ENCODE data around the gene PPP1R14B. TPM values are rescaled to one million over a fixed set of nuclear protein-coding genes. Genes with fewer than 3 reads are reported as not detected.

PPP1R14B gene
- total and polyA plus RNA-seq, 2 of the 13 experiments (the other 11 are each of a cell fraction or from before 2014, with no cell fraction given): 110 to 148 TPM

GRCh38 chr11:64218628-64219353 is 28.0 kb downstream of the PPP1R14B start (continued):
- TF ChIP-seq PHF20 (CRISPR knock-in tag; IDR thresholded peaks at IDR 0.05) (no peak), ZNF136 (CRISPR knock-in tag; IDR thresholded peaks at IDR 0.05; ENCODE audit: low read depth) (no peak), ZSCAN29 (CRISPR knock-in tag; conservative IDR thresholded peaks at IDR 0.05) (no peak), MED1 (CRISPR knock-in tag; IDR thresholded peaks at IDR 0.05) (peak; percentile 26; the same call in 1 of the 2 replicates), KDM3A (CRISPR knock-in tag; IDR thresholded peaks at IDR 0.05; ENCODE audit: low read depth) (no peak), ZFP36 (IDR thresholded peaks at IDR 0.05; ENCODE audit: borderline replicate concordance, low read depth, low read length, partially characterized antibody) (peak; percentile 90), ZNF839 (CRISPR knock-in tag; IDR thresholded peaks at IDR 0.05; ENCODE audit: borderline replicate concordance) (no peak), GATA4 (IDR thresholded peaks at IDR 0.05; ENCODE audit: borderline replicate concordance, low read depth) (no peak), SKIL (CRISPR knock-in tag; IDR thresholded peaks at IDR 0.05; ENCODE audit: borderline replicate concordance) (no peak), GTF2F1 (IDR thresholded peaks at IDR 0.05; ENCODE audit: low read length) (no peak), HOXA5 (CRISPR knock-in tag; IDR thresholded peaks at IDR 0.05) (no peak), CCAR2 (optimal IDR thresholded peaks at IDR 0.05; ENCODE audit: low read depth, low read length) (no peak), JUND (CRISPR knock-in tag; IDR thresholded peaks at IDR 0.05) (no peak), ZKSCAN1 (IDR thresholded peaks at IDR 0.05; ENCODE audit: low read length) (no peak), DR1 (CRISPR knock-in tag; IDR thresholded peaks at IDR 0.05) (no peak), KMT2B (CRISPR knock-in tag; IDR thresholded peaks at IDR 0.05) (no peak), ZNF891 (CRISPR knock-in tag; IDR thresholded peaks at IDR 0.05) (no peak)
- TF ChIP-seq, protein P1, sequence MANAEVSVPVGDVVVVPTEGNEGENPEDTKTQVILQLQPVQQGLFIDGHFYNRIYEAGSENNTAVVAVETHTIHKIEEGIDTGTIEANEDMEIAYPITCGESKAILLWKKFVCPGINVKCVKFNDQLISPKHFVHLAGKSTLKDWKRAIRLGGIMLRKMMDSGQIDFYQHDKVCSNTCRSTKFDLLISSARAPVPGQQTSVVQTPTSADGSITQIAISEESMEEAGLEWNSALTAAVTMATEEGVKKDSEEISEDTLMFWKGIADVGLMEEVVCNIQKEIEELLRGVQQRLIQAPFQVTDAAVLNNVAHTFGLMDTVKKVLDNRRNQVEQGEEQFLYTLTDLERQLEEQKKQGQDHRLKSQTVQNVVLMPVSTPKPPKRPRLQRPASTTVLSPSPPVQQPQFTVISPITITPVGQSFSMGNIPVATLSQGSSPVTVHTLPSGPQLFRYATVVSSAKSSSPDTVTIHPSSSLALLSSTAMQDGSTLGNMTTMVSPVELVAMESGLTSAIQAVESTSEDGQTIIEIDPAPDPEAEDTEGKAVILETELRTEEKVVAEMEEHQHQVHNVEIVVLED (CRISPR knock-in tag; IDR thresholded peaks at IDR 0.05; ENCODE audit: borderline replicate concordance): no peak
- TF ChIP-seq, protein P2, sequence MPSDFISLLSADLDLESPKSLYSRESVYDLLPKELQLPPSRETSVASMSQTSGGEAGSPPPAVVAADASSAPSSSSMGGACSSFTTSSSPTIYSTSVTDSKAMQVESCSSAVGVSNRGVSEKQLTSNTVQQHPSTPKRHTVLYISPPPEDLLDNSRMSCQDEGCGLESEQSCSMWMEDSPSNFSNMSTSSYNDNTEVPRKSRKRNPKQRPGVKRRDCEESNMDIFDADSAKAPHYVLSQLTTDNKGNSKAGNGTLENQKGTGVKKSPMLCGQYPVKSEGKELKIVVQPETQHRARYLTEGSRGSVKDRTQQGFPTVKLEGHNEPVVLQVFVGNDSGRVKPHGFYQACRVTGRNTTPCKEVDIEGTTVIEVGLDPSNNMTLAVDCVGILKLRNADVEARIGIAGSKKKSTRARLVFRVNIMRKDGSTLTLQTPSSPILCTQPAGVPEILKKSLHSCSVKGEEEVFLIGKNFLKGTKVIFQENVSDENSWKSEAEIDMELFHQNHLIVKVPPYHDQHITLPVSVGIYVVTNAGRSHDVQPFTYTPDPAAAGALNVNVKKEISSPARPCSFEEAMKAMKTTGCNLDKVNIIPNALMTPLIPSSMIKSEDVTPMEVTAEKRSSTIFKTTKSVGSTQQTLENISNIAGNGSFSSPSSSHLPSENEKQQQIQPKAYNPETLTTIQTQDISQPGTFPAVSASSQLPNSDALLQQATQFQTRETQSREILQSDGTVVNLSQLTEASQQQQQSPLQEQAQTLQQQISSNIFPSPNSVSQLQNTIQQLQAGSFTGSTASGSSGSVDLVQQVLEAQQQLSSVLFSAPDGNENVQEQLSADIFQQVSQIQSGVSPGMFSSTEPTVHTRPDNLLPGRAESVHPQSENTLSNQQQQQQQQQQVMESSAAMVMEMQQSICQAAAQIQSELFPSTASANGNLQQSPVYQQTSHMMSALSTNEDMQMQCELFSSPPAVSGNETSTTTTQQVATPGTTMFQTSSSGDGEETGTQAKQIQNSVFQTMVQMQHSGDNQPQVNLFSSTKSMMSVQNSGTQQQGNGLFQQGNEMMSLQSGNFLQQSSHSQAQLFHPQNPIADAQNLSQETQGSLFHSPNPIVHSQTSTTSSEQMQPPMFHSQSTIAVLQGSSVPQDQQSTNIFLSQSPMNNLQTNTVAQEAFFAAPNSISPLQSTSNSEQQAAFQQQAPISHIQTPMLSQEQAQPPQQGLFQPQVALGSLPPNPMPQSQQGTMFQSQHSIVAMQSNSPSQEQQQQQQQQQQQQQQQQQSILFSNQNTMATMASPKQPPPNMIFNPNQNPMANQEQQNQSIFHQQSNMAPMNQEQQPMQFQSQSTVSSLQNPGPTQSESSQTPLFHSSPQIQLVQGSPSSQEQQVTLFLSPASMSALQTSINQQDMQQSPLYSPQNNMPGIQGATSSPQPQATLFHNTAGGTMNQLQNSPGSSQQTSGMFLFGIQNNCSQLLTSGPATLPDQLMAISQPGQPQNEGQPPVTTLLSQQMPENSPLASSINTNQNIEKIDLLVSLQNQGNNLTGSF (CRISPR knock-in tag; IDR thresholded peaks at IDR 0.05): no peak
- TF ChIP-seq, protein P3, sequence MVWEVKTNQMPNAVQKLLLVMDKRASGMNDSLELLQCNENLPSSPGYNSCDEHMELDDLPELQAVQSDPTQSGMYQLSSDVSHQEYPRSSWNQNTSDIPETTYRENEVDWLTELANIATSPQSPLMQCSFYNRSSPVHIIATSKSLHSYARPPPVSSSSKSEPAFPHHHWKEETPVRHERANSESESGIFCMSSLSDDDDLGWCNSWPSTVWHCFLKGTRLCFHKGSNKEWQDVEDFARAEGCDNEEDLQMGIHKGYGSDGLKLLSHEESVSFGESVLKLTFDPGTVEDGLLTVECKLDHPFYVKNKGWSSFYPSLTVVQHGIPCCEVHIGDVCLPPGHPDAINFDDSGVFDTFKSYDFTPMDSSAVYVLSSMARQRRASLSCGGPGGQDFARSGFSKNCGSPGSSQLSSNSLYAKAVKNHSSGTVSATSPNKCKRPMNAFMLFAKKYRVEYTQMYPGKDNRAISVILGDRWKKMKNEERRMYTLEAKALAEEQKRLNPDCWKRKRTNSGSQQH (CRISPR knock-in tag; IDR thresholded peaks at IDR 0.05; ENCODE audit: low read depth): no peak

Measured in HepG2 (cell line).